SK-N-SH treated with all-trans-retinoic acid at 6 μM for 48 hours (cell line): ENCODE measurements around the gene SART3.

ENCODE experiments used
- ATAC-seq: fragments of 200-7000 bp; cut with Tn5 transposase; 3 replicates; pipeline ENCODE4 v1.9.1; 2020; ENCODE audit warnings: mild to moderate bottlenecking, moderate library complexity
- ARNTL ChIP-seq: fragments of 450-650 bp; formaldehyde crosslinking; IDR thresholded peaks from 2 replicates; pipeline ENCODE4 v1.5.0; 2020; ENCODE audit warnings: low read depth, mild to moderate bottlenecking, moderate library complexity, borderline replicate concordance
- ESRRG ChIP-seq: fragments of 250-450 bp; sonication (Bioruptor Pico); IDR thresholded peaks from 2 replicates; pipeline ENCODE4 v1.6.1; 2021; ENCODE audit warnings: mild to moderate bottlenecking
- GLIS3 ChIP-seq: fragments of 250-450 bp; sonication (Bioruptor Pico); IDR thresholded peaks from 2 replicates; pipeline ENCODE4 v1.5.0; 2020; ENCODE audit warnings: mild to moderate bottlenecking, moderate library complexity
- OSR1 ChIP-seq: fragments of 250-450 bp; sonication (Bioruptor Pico); IDR thresholded peaks from 2 replicates; pipeline ENCODE4 v1.8.0; 2022; ENCODE audit warnings: moderate library complexity, mild to moderate bottlenecking, inconsistent platforms
- PPARA ChIP-seq: fragments of 250-450 bp; sonication (Bioruptor Pico); IDR thresholded peaks from 2 replicates; pipeline ENCODE4 v1.5.0; 2020; ENCODE audit warnings: mild to moderate bottlenecking, borderline replicate concordance
- RARB ChIP-seq: fragments of 250-450 bp; sonication (Bioruptor Pico); IDR thresholded peaks from 2 replicates; pipeline ENCODE4 v1.8.0; 2021; ENCODE audit warnings: mild to moderate bottlenecking, moderate library complexity
- SNAI2 ChIP-seq: fragments of 250-450 bp; sonication (Bioruptor Pico); IDR thresholded peaks from 2 replicates; pipeline ENCODE4 v1.5.0; 2020; ENCODE audit warnings: mild to moderate bottlenecking, moderate library complexity
- TOX ChIP-seq: fragments of 250-450 bp; sonication (Bioruptor Pico); IDR thresholded peaks from 2 replicates; pipeline ENCODE4 v1.8.0; 2021; ENCODE audit warnings: mild to moderate bottlenecking, moderate library complexity, borderline replicate concordance
- ZC3H10 ChIP-seq: fragments of 250-450 bp; sonication (Bioruptor Pico); IDR thresholded peaks from 2 replicates; pipeline ENCODE4 v1.5.1; 2021; ENCODE audit warnings: mild to moderate bottlenecking, moderate library complexity
- ZFP3 ChIP-seq: fragments of 250-450 bp; sonication (Bioruptor Pico); IDR thresholded peaks from 2 replicates; pipeline ENCODE4 v1.5.0; 2020; ENCODE audit warnings: mild to moderate bottlenecking, moderate library complexity
- ZFP30 ChIP-seq: fragments of 450-650 bp; formaldehyde crosslinking; IDR thresholded peaks from 2 replicates; pipeline ENCODE4 v1.5.0; 2022; ENCODE audit warnings: mild to moderate bottlenecking, moderate library complexity
- ZNF565 ChIP-seq: fragments of 450-650 bp; formaldehyde crosslinking; conservative IDR thresholded peaks from 2 replicates; pipeline ENCODE4 v1.5.0; 2020; ENCODE audit warnings: low read depth, mild to moderate bottlenecking, moderate library complexity
- ZNF70 ChIP-seq: fragments of 450-650 bp; formaldehyde crosslinking; IDR thresholded peaks from 2 replicates; pipeline ENCODE4 v1.5.0; 2020; ENCODE audit warnings: mild to moderate bottlenecking, moderate library complexity
- ZNF8 ChIP-seq: fragments of 450-650 bp; formaldehyde crosslinking; IDR thresholded peaks from 2 replicates; pipeline ENCODE4 v1.5.0; 2020; ENCODE audit warnings: mild to moderate bottlenecking, moderate library complexity
- TF ChIP-seq, protein P1 (sequence below): fragments of 250-450 bp; sonication (Bioruptor Pico); IDR thresholded peaks from 2 replicates; pipeline ENCODE4 v1.8.0; 2020; ENCODE audit warnings: mild to moderate bottlenecking, moderate library complexity, borderline replicate concordance
- TF ChIP-seq, protein P2 (sequence below): fragments of 250-450 bp; sonication (Bioruptor Pico); IDR thresholded peaks from 2 replicates; pipeline ENCODE4 v1.5.1; 2020; ENCODE audit warnings: low read depth, mild to moderate bottlenecking, moderate library complexity
- TF ChIP-seq, protein P3 (sequence below): fragments of 250-450 bp; sonication (Bioruptor Pico); IDR thresholded peaks from 2 replicates; pipeline ENCODE4 v1.5.1; 2021; ENCODE audit warnings: mild to moderate bottlenecking, moderate library complexity
- TF ChIP-seq, protein P4 (sequence below): fragments of 250-450 bp; sonication (Bioruptor Pico); IDR thresholded peaks from 2 replicates; pipeline ENCODE4 v1.5.0; 2020; ENCODE audit warnings: mild to moderate bottlenecking, moderate library complexity

Gene SART3

DNA sequence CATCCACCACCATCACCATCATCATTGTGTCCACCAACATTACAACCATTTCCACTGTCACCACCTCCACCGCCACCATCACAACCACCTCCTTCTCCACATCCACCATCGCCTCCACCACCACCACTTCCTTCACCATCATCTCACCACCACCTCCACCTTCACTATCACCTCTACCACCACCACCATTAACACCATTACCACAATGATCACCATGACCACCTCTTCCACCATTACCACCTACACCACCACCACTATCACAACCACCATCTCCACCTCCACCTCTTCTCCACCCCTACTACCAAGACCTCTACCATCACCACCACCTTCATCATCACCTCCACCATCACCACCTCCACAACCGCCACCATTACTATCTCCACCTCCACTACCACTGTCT, 17.8 kb upstream of the SART3 start (continued):
- TF ChIP-seq, protein P1, sequence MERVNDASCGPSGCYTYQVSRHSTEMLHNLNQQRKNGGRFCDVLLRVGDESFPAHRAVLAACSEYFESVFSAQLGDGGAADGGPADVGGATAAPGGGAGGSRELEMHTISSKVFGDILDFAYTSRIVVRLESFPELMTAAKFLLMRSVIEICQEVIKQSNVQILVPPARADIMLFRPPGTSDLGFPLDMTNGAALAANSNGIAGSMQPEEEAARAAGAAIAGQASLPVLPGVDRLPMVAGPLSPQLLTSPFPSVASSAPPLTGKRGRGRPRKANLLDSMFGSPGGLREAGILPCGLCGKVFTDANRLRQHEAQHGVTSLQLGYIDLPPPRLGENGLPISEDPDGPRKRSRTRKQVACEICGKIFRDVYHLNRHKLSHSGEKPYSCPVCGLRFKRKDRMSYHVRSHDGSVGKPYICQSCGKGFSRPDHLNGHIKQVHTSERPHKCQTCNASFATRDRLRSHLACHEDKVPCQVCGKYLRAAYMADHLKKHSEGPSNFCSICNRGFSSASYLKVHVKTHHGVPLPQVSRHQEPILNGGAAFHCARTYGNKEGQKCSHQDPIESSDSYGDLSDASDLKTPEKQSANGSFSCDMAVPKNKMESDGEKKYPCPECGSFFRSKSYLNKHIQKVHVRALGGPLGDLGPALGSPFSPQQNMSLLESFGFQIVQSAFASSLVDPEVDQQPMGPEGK (CRISPR knock-in tag) = no peak
- TF ChIP-seq ZFP3 (CRISPR knock-in tag) = no peak
- TF ChIP-seq, protein P2, sequence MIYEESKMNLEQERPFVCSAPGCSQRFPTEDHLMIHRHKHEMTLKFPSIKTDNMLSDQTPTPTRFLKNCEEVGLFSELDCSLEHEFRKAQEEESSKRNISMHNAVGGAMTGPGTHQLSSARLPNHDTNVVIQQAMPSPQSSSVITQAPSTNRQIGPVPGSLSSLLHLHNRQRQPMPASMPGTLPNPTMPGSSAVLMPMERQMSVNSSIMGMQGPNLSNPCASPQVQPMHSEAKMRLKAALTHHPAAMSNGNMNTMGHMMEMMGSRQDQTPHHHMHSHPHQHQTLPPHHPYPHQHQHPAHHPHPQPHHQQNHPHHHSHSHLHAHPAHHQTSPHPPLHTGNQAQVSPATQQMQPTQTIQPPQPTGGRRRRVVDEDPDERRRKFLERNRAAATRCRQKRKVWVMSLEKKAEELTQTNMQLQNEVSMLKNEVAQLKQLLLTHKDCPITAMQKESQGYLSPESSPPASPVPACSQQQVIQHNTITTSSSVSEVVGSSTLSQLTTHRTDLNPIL (CRISPR knock-in tag) = no peak

DNA sequence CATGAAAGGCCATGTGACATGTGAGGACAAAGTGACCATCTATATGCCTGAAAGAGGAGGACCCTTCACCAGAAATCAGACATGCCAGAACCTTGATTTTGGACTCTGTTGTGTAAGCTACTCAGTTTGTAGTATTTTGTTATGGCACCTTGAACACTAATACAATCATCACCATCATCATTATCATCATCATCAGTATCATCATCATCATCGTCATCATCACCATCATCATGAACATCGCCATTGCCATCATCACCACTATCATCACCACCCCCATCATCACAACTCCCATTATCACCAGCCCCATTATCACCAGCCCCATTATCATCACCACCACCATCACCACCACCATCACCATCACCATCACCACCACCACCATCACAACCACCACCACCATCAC, 17.3 kb upstream of the SART3 start:
- TF ChIP-seq, protein P2 (CRISPR knock-in tag) = no peak
- TF ChIP-seq ZFP30 (CRISPR knock-in tag) = no peak
- TF ChIP-seq ZNF565 = no peak
- no peak for TF ChIP-seq ZC3H10 (CRISPR knock-in tag)
- TF ChIP-seq, protein P3, sequence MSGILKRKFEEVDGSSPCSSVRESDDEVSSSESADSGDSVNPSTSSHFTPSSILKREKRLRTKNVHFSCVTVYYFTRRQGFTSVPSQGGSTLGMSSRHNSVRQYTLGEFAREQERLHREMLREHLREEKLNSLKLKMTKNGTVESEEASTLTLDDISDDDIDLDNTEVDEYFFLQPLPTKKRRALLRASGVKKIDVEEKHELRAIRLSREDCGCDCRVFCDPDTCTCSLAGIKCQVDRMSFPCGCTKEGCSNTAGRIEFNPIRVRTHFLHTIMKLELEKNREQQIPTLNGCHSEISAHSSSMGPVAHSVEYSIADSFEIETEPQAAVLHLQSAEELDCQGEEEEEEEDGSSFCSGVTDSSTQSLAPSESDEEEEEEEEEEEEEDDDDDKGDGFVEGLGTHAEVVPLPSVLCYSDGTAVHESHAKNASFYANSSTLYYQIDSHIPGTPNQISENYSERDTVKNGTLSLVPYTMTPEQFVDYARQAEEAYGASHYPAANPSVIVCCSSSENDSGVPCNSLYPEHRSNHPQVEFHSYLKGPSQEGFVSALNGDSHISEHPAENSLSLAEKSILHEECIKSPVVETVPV (CRISPR knock-in tag) = no peak
- TF ChIP-seq TOX = no peak
- TF ChIP-seq, protein P1 (CRISPR knock-in tag) = no peak
- no peak for TF ChIP-seq OSR1 (CRISPR knock-in tag)
- no peak for TF ChIP-seq SNAI2
- TF ChIP-seq ARNTL (CRISPR knock-in tag) = no peak
- TF ChIP-seq PPARA (CRISPR knock-in tag) = no peak

DNA sequence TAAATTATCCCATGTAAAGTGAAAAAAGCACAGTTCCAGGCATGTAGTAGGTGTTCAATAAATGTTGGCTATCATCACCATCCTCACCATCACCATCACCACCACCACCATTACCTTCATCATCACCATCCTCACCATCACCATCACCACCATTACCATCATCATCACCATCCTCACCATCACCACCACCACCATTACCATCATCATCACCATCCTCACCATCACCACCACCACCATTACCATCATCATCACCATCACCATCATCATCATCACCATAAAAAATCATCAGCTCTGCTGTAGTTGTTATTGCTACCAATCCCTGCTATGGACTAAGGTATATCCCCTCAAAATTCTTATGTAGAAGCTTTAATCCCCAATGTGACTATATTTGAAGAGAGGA, 16.5 kb upstream of the SART3 start:
- TF ChIP-seq RARB (no peak), ZNF70 (CRISPR knock-in tag) (no peak), GLIS3 (no peak)
- no peak for ATAC-seq

More for the DNA sequence above, 17.3 kb upstream of the SART3 start:
- no peak for ATAC-seq

DNA sequence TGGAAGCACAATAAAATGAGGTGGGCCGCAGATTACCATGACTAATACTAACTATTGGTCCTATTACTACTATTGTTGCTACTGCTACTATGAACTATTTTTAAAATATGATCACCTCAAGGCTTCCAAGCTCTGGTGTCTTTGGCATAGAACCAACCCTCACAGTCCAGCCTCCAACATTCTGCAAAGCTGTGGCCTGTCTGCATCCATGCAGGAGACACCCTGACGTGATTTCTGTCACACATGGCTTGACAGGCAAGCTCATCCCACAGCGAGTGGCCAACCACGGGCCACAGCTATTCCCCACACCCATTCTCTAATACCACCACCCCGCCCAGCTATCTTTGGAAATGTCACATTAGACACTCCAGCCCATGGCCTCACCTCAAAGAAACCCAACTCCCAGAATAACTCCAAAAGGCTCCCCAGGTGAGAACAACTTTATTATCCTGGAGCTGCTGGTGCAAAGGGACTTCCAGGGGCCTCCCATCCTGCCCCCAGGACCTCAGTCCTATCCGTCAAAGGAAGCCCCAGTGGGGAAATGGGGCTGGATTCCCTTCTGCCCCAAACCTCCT, 15.8 kb upstream of the SART3 start:
- no peak for ATAC-seq
- TF ChIP-seq SNAI2 (no peak), ZNF70 (CRISPR knock-in tag) (no peak), RARB (no peak), ESRRG (CRISPR knock-in tag) (no peak), ZNF8 (no peak), GLIS3 (no peak)
- TF ChIP-seq, protein P2 (CRISPR knock-in tag) = no peak
- TF ChIP-seq, protein P4, sequence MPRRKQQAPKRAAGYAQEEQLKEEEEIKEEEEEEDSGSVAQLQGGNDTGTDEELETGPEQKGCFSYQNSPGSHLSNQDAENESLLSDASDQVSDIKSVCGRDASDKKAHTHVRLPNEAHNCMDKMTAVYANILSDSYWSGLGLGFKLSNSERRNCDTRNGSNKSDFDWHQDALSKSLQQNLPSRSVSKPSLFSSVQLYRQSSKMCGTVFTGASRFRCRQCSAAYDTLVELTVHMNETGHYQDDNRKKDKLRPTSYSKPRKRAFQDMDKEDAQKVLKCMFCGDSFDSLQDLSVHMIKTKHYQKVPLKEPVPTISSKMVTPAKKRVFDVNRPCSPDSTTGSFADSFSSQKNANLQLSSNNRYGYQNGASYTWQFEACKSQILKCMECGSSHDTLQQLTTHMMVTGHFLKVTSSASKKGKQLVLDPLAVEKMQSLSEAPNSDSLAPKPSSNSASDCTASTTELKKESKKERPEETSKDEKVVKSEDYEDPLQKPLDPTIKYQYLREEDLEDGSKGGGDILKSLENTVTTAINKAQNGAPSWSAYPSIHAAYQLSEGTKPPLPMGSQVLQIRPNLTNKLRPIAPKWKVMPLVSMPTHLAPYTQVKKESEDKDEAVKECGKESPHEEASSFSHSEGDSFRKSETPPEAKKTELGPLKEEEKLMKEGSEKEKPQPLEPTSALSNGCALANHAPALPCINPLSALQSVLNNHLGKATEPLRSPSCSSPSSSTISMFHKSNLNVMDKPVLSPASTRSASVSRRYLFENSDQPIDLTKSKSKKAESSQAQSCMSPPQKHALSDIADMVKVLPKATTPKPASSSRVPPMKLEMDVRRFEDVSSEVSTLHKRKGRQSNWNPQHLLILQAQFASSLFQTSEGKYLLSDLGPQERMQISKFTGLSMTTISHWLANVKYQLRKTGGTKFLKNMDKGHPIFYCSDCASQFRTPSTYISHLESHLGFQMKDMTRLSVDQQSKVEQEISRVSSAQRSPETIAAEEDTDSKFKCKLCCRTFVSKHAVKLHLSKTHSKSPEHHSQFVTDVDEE (CRISPR knock-in tag) = no peak
